ENCODE measurements around the gene KEL.

The KEL gene

GRCh38 chr7:142941541-142941940 is 20.6 kb downstream of the KEL start:
- H3K36me3 ChIP-seq (replicated peaks in 1 of 2; ENCODE audit: control insufficient read depth in 2 of 2, insufficient read depth in 2 of 2, low read length in 2 of 2), result no peaks in the 10 kb centered on the region
- H3K4me1 ChIP-seq (ENCODE audit: control insufficient read depth in 2 of 2, insufficient read depth in 1 of 2, low read depth in 1 of 2, low read length in 2 of 2), result no peaks in the 10 kb centered on the region
- no peak overlapping the region for H2AFZ ChIP-seq (ENCODE audit: low read length)
- WGBS, 2 donors (ENCODE audit: extremely low coverage in 2 of 2, insufficient read length in 2 of 2, insufficient replicate concordance in 1 of 2), result no CpG with 5 or more reads among the region's 7 CpGs
- no peak overlapping the region for H3K18ac ChIP-seq (ENCODE audit: low read length)
- H2BK15ac ChIP-seq (ENCODE audit: low read length), result no peak overlapping the region
- H3K14ac ChIP-seq (ENCODE audit: low read length), result no peak overlapping the region
- H3K4me3 ChIP-seq (ENCODE audit: low read length in 2 of 2), result no peak overlapping the region
- no peak overlapping the region for H3K9ac ChIP-seq (ENCODE audit: low read depth, low read length, poor library complexity)
- H2BK12ac ChIP-seq (ENCODE audit: low read length), result no peak overlapping the region
- no peak overlapping the region for H2BK120ac ChIP-seq (ENCODE audit: low read depth, low read length)
- H3K27me3 ChIP-seq (ENCODE audit: control insufficient read depth in 3 of 3, insufficient read depth in 3 of 3, low read depth in 1 of 3, low read length in 3 of 3), result no peaks in the 10 kb centered on the region
- H3K4ac ChIP-seq (ENCODE audit: low read length), result no peak overlapping the region
- no peak overlapping the region for H4K91ac ChIP-seq (ENCODE audit: low read depth, low read length, poor library complexity)
- no peak overlapping the region for H2BK5ac ChIP-seq (ENCODE audit: low read length)
- no peaks in the 10 kb centered on the region for H3K9me3 ChIP-seq (replicated peaks in 1 of 2; ENCODE audit: control insufficient read depth in 2 of 2, insufficient read depth in 1 of 2, low read depth in 1 of 2, low read length in 2 of 2)
- H3K4me2 ChIP-seq (ENCODE audit: insufficient read depth, low read length, poor library complexity, severe bottlenecking), result no peak overlapping the region
- H3K27ac ChIP-seq (replicated peaks; ENCODE audit: low read length), result no peak overlapping the region
- no peak overlapping the region for H4K8ac ChIP-seq (ENCODE audit: low read depth, low read length)
- no peaks in the 10 kb centered on the region for H3K79me1 ChIP-seq (ENCODE audit: low read depth, low read length)
- no peak for DNase-seq (ENCODE audit: low spot score)
- no peak overlapping the region for H3K23ac ChIP-seq (ENCODE audit: low read depth, low read length, poor library complexity)
- H2AK5ac ChIP-seq (ENCODE audit: low read depth, low read length), result no peak overlapping the region

GRCh38 chr7:142940966-142941535 is 21.1 kb downstream of the KEL start:
- H2AK5ac ChIP-seq (ENCODE audit: low read depth, low read length), result no peak overlapping the region
- H3K36me3 ChIP-seq (replicated peaks in 1 of 2; ENCODE audit: control insufficient read depth in 2 of 2, insufficient read depth in 2 of 2, low read length in 2 of 2), result no peaks in the 10 kb centered on the region
- H3K4me2 ChIP-seq (ENCODE audit: insufficient read depth, low read length, poor library complexity, severe bottlenecking), result no peak overlapping the region
- H3K9ac ChIP-seq (ENCODE audit: low read depth, low read length, poor library complexity), result no peak overlapping the region
- H2BK12ac ChIP-seq (ENCODE audit: low read length), result no peak overlapping the region
- H2AFZ ChIP-seq (ENCODE audit: low read length), result no peak overlapping the region
- H3K4me3 ChIP-seq (ENCODE audit: low read length in 2 of 2), result no peak overlapping the region
- no peaks in the 10 kb centered on the region for H3K27me3 ChIP-seq (ENCODE audit: control insufficient read depth in 3 of 3, insufficient read depth in 3 of 3, low read depth in 1 of 3, low read length in 3 of 3)
- H3K23ac ChIP-seq (ENCODE audit: low read depth, low read length, poor library complexity), result no peak overlapping the region
- no peak overlapping the region for H3K4ac ChIP-seq (ENCODE audit: low read length)
- H4K91ac ChIP-seq (ENCODE audit: low read depth, low read length, poor library complexity), result no peak overlapping the region
- no peaks in the 10 kb centered on the region for H3K4me1 ChIP-seq (ENCODE audit: control insufficient read depth in 2 of 2, insufficient read depth in 1 of 2, low read depth in 1 of 2, low read length in 2 of 2)
- H2BK120ac ChIP-seq (ENCODE audit: low read depth, low read length), result no peak overlapping the region
- no peak overlapping the region for H2BK15ac ChIP-seq (ENCODE audit: low read length)
- H3K79me1 ChIP-seq (ENCODE audit: low read depth, low read length), result no peaks in the 10 kb centered on the region
- DNase-seq (ENCODE audit: low spot score), result no peak
- H3K9me3 ChIP-seq (replicated peaks in 1 of 2; ENCODE audit: control insufficient read depth in 2 of 2, insufficient read depth in 1 of 2, low read depth in 1 of 2, low read length in 2 of 2), result no peaks in the 10 kb centered on the region
- WGBS, 2 donors (ENCODE audit: extremely low coverage in 2 of 2, insufficient read length in 2 of 2, insufficient replicate concordance in 1 of 2), result no CpG with 5 or more reads among the region's 10 CpGs
- no peak overlapping the region for H2BK5ac ChIP-seq (ENCODE audit: low read length)
- no peak overlapping the region for H4K8ac ChIP-seq (ENCODE audit: low read depth, low read length)
- no peak overlapping the region for H3K27ac ChIP-seq (replicated peaks; ENCODE audit: low read length)
- no peak overlapping the region for H3K14ac ChIP-seq (ENCODE audit: low read length)
- no peak overlapping the region for H3K18ac ChIP-seq (ENCODE audit: low read length)

- WGBS, 2 donors (ENCODE audit: extremely low coverage in 2 of 2, insufficient read length in 2 of 2, insufficient replicate concordance in 1 of 2), result no CpG with 5 or more reads among the region's 10 CpGs
- DNase-seq (ENCODE audit: low spot score), result peak; percentile 6
These were observed 22.8 kb downstream of the KEL start, which contains the start of gene LLCFC1 for GRCh38 chr7:142939226-142939910. TSS of gene LLCFC1 (plus strand) at chr7:142939484. CDS start at chr7:142939622, 138 bp downstream.

GRCh38 chr7:142938611-142939010 is 23.6 kb downstream of the KEL start:
- no peak overlapping the region for H4K8ac ChIP-seq (ENCODE audit: low read depth, low read length)
- no peak overlapping the region for H3K27ac ChIP-seq (replicated peaks; ENCODE audit: low read length)
- H4K91ac ChIP-seq (ENCODE audit: low read depth, low read length, poor library complexity), result no peak overlapping the region
- no peak overlapping the region for H3K4ac ChIP-seq (ENCODE audit: low read length)
- no peak overlapping the region for H3K18ac ChIP-seq (ENCODE audit: low read length)
- no peaks in the 10 kb centered on the region for H3K36me3 ChIP-seq (replicated peaks in 1 of 2; ENCODE audit: control insufficient read depth in 2 of 2, insufficient read depth in 2 of 2, low read length in 2 of 2)
- no peak for DNase-seq (ENCODE audit: low spot score)
- no peak overlapping the region for H3K9ac ChIP-seq (ENCODE audit: low read depth, low read length, poor library complexity)
- no peaks in the 10 kb centered on the region for H3K4me1 ChIP-seq (ENCODE audit: control insufficient read depth in 2 of 2, insufficient read depth in 1 of 2, low read depth in 1 of 2, low read length in 2 of 2)
- H2AFZ ChIP-seq (ENCODE audit: low read length), result no peak overlapping the region
- no peak overlapping the region for H2BK120ac ChIP-seq (ENCODE audit: low read depth, low read length)
- WGBS, 2 donors (ENCODE audit: extremely low coverage in 2 of 2, insufficient read length in 2 of 2, insufficient replicate concordance in 1 of 2), result no CpG with 5 or more reads among the region's 4 CpGs
- H2AK5ac ChIP-seq (ENCODE audit: low read depth, low read length), result no peak overlapping the region
- no peaks in the 10 kb centered on the region for H3K27me3 ChIP-seq (ENCODE audit: control insufficient read depth in 3 of 3, insufficient read depth in 3 of 3, low read depth in 1 of 3, low read length in 3 of 3)
- H3K79me1 ChIP-seq (ENCODE audit: low read depth, low read length), result no peaks in the 10 kb centered on the region
- no peak overlapping the region for H3K4me3 ChIP-seq (ENCODE audit: low read length in 2 of 2)
- H3K4me2 ChIP-seq (ENCODE audit: insufficient read depth, low read length, poor library complexity, severe bottlenecking), result no peak overlapping the region
- no peak overlapping the region for H2BK5ac ChIP-seq (ENCODE audit: low read length)
- no peak overlapping the region for H2BK12ac ChIP-seq (ENCODE audit: low read length)
- H3K14ac ChIP-seq (ENCODE audit: low read length), result no peak overlapping the region
- H3K9me3 ChIP-seq (replicated peaks in 1 of 2; ENCODE audit: control insufficient read depth in 2 of 2, insufficient read depth in 1 of 2, low read depth in 1 of 2, low read length in 2 of 2), result no peaks in the 10 kb centered on the region
- H3K23ac ChIP-seq (ENCODE audit: low read depth, low read length, poor library complexity), result no peak overlapping the region
- no peak overlapping the region for H2BK15ac ChIP-seq (ENCODE audit: low read length)

More at GRCh38 chr7:142939226-142939910, 22.8 kb downstream of the KEL start, which contains the start of gene LLCFC1:
- H4K91ac ChIP-seq (ENCODE audit: low read depth, low read length, poor library complexity), result no peak within 1 kb of the TSS
- H3K14ac ChIP-seq (ENCODE audit: low read length), result peak within 1 kb of the TSS; percentile 26
- H3K18ac ChIP-seq (ENCODE audit: low read length), result no peak within 1 kb of the TSS
- H3K27ac ChIP-seq (replicated peaks; ENCODE audit: low read length), result no peak within 1 kb of the TSS
- no peak within 1 kb of the TSS for H3K4me2 ChIP-seq (ENCODE audit: insufficient read depth, low read length, poor library complexity, severe bottlenecking)
- no peak within 1 kb of the TSS for H4K8ac ChIP-seq (ENCODE audit: low read depth, low read length)
- H3K23ac ChIP-seq (ENCODE audit: low read depth, low read length, poor library complexity), result no peak within 1 kb of the TSS
- H3K9ac ChIP-seq (ENCODE audit: low read depth, low read length, poor library complexity), result no peak within 1 kb of the TSS
- no peaks in the 10 kb centered on the region for H3K9me3 ChIP-seq (replicated peaks in 1 of 2; ENCODE audit: control insufficient read depth in 2 of 2, insufficient read depth in 1 of 2, low read depth in 1 of 2, low read length in 2 of 2)
- H2AFZ ChIP-seq (ENCODE audit: low read length), result no peak within 1 kb of the TSS
- no peaks in the 10 kb centered on the region for H3K4me1 ChIP-seq (ENCODE audit: control insufficient read depth in 2 of 2, insufficient read depth in 1 of 2, low read depth in 1 of 2, low read length in 2 of 2)
- H3K79me1 ChIP-seq (ENCODE audit: low read depth, low read length), result no peaks in the 10 kb centered on the region
- no peak within 1 kb of the TSS for H2BK120ac ChIP-seq (ENCODE audit: low read depth, low read length)
- H2BK15ac ChIP-seq (ENCODE audit: low read length), result no peak within 1 kb of the TSS
- H3K27me3 ChIP-seq (ENCODE audit: control insufficient read depth in 3 of 3, insufficient read depth in 3 of 3, low read depth in 1 of 3, low read length in 3 of 3), result no peaks in the 10 kb centered on the region
- H2AK5ac ChIP-seq (ENCODE audit: low read depth, low read length), result no peak within 1 kb of the TSS
- no peaks in the 10 kb centered on the region for H3K36me3 ChIP-seq (replicated peaks in 1 of 2; ENCODE audit: control insufficient read depth in 2 of 2, insufficient read depth in 2 of 2, low read length in 2 of 2)
- no peak within 1 kb of the TSS for H3K4me3 ChIP-seq (ENCODE audit: low read length in 2 of 2)
- H3K4ac ChIP-seq (ENCODE audit: low read length), result no peak within 1 kb of the TSS
- peak within 1 kb of the TSS; percentile 33 for H2BK12ac ChIP-seq (ENCODE audit: low read length)
- no peak within 1 kb of the TSS for H2BK5ac ChIP-seq (ENCODE audit: low read length)
